Heart left ventricle (tissue), 13 donors: ENCODE measurements around the gene DKC1.

Source experiments
- POLR2A ChIP-seq, 2 donors: fragments of 450-650 bp; IDR thresholded peaks; one replicate each; pipeline ENCODE4 v1.6.1; 2017; ENCODE audit warnings: antibody characterized with exemption in 2 of 2, mild to moderate bottlenecking in 2 of 2, moderate library complexity in 2 of 2
- TF ChIP-seq, protein P1 (sequence below), 12 donors: fragments of 200-600 bp; sonication (generic) in 4 of 12; IDR thresholded peaks; one replicate each; pipeline versions ENCODE4 v1.5.0 to v1.8.0; 2018 to 2022; ENCODE audit warnings: antibody characterized with exemption in 12 of 12, mild to moderate bottlenecking in 5 of 12
- donor health status: ischemic (EF 13 %, LVEDD 7.1; RV severe dilation, severe dysfunction).
- donor health status: DM: no; HTN: yes; CAD: no.
- donor health status: DM: no; HTN: no; CAD: no.
- donor health status: ischemic (EF 25% LVEDD 6.9; RV normal size, moderate dysfunction).
- donor health status: ischemic (EF 25% LVEDD 5.7; RV mildly dilated, moderate dysfunction).
- donor health status: ischemic (EF 35%, LVEDD 5.7; RV mildly dilated, moderate dysfunction).
- donor health status: nonischemic (EF 11% LVEDD 7.7; RV severe dilation, severe dysfunction).
- donor health status: DM: yes; HTN: yes; CAD: no.
- donor health status: PGD.
- donor health status: ischemic (EF 29% LVEDD 5.4; RV normal size, mild dysfunction).
- donor health status: nonischemic (EF 23%, LVEDD 6.1; RV moderate dilation, normal function).

DNA sequence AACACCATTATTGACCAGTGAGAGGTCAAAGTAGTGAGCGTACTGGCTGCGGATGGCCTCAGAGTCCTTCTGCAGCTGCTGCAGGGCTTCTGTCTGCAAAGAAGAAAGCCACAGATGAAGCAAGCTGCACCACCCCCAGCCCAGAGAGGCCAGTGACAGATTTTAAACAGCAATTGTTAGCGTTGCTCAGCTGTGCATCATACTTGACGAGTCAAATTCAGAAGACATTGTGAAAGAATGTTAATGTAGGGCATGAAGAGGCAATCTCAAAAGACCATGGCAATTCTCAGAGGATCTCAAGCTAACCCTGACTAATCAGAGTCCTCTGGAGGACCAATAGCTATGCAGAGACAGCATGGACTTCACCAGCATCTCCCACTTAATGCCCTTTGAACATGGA, 16.6 kb downstream of the DKC1 start:
- TF ChIP-seq, protein P1, sequence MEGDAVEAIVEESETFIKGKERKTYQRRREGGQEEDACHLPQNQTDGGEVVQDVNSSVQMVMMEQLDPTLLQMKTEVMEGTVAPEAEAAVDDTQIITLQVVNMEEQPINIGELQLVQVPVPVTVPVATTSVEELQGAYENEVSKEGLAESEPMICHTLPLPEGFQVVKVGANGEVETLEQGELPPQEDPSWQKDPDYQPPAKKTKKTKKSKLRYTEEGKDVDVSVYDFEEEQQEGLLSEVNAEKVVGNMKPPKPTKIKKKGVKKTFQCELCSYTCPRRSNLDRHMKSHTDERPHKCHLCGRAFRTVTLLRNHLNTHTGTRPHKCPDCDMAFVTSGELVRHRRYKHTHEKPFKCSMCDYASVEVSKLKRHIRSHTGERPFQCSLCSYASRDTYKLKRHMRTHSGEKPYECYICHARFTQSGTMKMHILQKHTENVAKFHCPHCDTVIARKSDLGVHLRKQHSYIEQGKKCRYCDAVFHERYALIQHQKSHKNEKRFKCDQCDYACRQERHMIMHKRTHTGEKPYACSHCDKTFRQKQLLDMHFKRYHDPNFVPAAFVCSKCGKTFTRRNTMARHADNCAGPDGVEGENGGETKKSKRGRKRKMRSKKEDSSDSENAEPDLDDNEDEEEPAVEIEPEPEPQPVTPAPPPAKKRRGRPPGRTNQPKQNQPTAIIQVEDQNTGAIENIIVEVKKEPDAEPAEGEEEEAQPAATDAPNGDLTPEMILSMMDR (IDR thresholded peaks at IDR 0.05) = no peak
- TF ChIP-seq POLR2A (IDR thresholded peaks at IDR 0.05) = no peak
